Measurements from ENCODE around the gene EXOC4.
"Not testable (repeated sequence)": the region's sequence is repeated elsewhere in the genome, so short reads cannot be mapped to it uniquely, and the experiment has no call there.

GRCh38 chr7:134077560-134077959 is 824.7 kb downstream of the EXOC4 start:
- not testable (repeated sequence) for TF ChIP-seq CTCF (IDR thresholded peaks at IDR 0.05; ENCODE audit: low read length); EZH2 (IDR thresholded peaks at IDR 0.05; ENCODE audit: borderline replicate concordance, low read length)

Data from OCI-LY1 (cell line).